PC-3 (cell line): Measurements from ENCODE around the gene SARNP.

ENCODE experiments used
- CTCF ChIP-seq: fragments of 300-600 bp; sonication (generic); conservative IDR thresholded peaks from 2 replicates; pipeline ENCODE4 v1.5.1; 2017; ENCODE audit warnings: antibody characterized with exemption, low read depth, mild to moderate bottlenecking, low read length
- EZH2 ChIP-seq: fragments of 300-600 bp; sonication (generic); IDR thresholded peaks from one replicate; pipeline ENCODE4 v1.6.1; 2017; ENCODE audit warnings: antibody characterized with exemption, mild to moderate bottlenecking, low read length; ENCODE audit not compliant: unreplicated experiment
- EZH2phosphoT487 ChIP-seq: fragments of 300-600 bp; sonication (generic); IDR thresholded peaks from 2 replicates; pipeline ENCODE4 v1.6.1; 2018; ENCODE audit warnings: mild to moderate bottlenecking, antibody characterized with exemption, low read length, borderline replicate concordance

GRCh38 chr12:55739025-55739378 is 78.5 kb downstream of the SARNP start:
- no peak for TF ChIP-seq CTCF
- no peak for TF ChIP-seq EZH2phosphoT487
- no peak for TF ChIP-seq EZH2
